ENCODE results near the gene CNOT9. TPM values are rescaled to one million over a fixed set of nuclear protein-coding genes. Genes with fewer than 3 reads are reported as not detected.

Gene CNOT9
- total and polyA plus RNA-seq, 2 of the 13 experiments (the other 11 are each of a cell fraction or from before 2014, with no cell fraction given) = 82.6 to 92.4 TPM

DNA sequence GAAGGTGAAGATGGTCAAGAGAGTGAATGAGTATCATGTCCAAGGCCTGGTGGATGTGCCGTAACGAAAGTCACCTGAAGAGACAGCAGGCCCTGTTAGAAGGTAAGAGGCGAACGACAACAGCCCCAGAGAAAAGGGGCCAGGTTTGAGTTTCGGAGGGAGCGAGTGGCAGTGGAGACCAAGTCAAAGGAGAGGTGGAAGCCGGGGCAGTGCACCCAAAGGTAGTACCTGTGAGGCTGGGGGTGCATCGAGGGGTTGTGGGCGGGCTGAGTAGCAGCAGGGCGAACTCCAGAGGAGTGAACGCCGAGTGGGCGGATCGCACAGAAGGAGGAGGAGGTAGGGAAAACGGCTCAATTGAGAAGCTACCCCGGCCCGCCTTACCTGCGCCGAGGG is 846 bp upstream of the CNOT9 start (continued):
- TF ChIP-seq, protein P1, sequence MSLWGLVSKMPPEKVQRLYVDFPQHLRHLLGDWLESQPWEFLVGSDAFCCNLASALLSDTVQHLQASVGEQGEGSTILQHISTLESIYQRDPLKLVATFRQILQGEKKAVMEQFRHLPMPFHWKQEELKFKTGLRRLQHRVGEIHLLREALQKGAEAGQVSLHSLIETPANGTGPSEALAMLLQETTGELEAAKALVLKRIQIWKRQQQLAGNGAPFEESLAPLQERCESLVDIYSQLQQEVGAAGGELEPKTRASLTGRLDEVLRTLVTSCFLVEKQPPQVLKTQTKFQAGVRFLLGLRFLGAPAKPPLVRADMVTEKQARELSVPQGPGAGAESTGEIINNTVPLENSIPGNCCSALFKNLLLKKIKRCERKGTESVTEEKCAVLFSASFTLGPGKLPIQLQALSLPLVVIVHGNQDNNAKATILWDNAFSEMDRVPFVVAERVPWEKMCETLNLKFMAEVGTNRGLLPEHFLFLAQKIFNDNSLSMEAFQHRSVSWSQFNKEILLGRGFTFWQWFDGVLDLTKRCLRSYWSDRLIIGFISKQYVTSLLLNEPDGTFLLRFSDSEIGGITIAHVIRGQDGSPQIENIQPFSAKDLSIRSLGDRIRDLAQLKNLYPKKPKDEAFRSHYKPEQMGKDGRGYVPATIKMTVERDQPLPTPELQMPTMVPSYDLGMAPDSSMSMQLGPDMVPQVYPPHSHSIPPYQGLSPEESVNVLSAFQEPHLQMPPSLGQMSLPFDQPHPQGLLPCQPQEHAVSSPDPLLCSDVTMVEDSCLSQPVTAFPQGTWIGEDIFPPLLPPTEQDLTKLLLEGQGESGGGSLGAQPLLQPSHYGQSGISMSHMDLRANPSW (CRISPR knock-in tag; IDR thresholded peaks at IDR 0.05; ENCODE audit: borderline replicate concordance) = no peak
- TF ChIP-seq ZNF605 (CRISPR knock-in tag; IDR thresholded peaks at IDR 0.05) = no peak
- TF ChIP-seq ELF3 (CRISPR knock-in tag; IDR thresholded peaks at IDR 0.05) = no peak
- TF ChIP-seq KLF13 (CRISPR knock-in tag; IDR thresholded peaks at IDR 0.05) = no peak
- TF ChIP-seq ZNF468 (CRISPR knock-in tag; IDR thresholded peaks at IDR 0.05) = no peak
- no peak for TF ChIP-seq ZNF569 (CRISPR knock-in tag; IDR thresholded peaks at IDR 0.05; ENCODE audit: borderline replicate concordance)
- no peak for TF ChIP-seq MTA1 (CRISPR knock-in tag; IDR thresholded peaks at IDR 0.05; ENCODE audit: borderline replicate concordance)
- no peak for TF ChIP-seq MAZ (IDR thresholded peaks at IDR 0.05; ENCODE audit: borderline replicate concordance, low read depth, low read length)
- TF ChIP-seq MAZ (CRISPR knock-in tag; IDR thresholded peaks at IDR 0.05; ENCODE audit: low read depth) = no peak
- no peak for TF ChIP-seq ZNF839 (CRISPR knock-in tag; IDR thresholded peaks at IDR 0.05; ENCODE audit: borderline replicate concordance)
- TF ChIP-seq ZNF577 (CRISPR knock-in tag; IDR thresholded peaks at IDR 0.05; ENCODE audit: borderline replicate concordance, low read depth) = 0 out of 2 replicates have a peak, but pooled peaks have one; percentile 61
- no peak for TF ChIP-seq SRY (CRISPR knock-in tag; IDR thresholded peaks at IDR 0.05)
- TF ChIP-seq KLF9 (CRISPR knock-in tag; IDR thresholded peaks at IDR 0.05; ENCODE audit: low read depth) = no peak
- TF ChIP-seq BHLHE40 (IDR thresholded peaks at IDR 0.05; ENCODE audit: low read length) = no peak
- TF ChIP-seq, protein P2, sequence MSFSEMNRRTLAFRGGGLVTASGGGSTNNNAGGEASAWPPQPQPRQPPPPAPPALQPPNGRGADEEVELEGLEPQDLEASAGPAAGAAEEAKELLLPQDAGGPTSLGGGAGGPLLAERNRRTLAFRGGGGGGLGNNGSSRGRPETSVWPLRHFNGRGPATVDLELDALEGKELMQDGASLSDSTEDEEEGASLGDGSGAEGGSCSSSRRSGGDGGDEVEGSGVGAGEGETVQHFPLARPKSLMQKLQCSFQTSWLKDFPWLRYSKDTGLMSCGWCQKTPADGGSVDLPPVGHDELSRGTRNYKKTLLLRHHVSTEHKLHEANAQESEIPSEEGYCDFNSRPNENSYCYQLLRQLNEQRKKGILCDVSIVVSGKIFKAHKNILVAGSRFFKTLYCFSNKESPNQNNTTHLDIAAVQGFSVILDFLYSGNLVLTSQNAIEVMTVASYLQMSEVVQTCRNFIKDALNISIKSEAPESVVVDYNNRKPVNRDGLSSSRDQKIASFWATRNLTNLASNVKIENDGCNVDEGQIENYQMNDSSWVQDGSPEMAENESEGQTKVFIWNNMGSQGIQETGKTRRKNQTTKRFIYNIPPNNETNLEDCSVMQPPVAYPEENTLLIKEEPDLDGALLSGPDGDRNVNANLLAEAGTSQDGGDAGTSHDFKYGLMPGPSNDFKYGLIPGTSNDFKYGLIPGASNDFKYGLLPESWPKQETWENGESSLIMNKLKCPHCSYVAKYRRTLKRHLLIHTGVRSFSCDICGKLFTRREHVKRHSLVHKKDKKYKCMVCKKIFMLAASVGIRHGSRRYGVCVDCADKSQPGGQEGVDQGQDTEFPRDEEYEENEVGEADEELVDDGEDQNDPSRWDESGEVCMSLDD (CRISPR knock-in tag; IDR thresholded peaks at IDR 0.05; ENCODE audit: borderline replicate concordance) = no peak; the same call in 1 of the 2 replicates
- no peak for TF ChIP-seq ZFP90 (CRISPR knock-in tag; IDR thresholded peaks at IDR 0.05; ENCODE audit: borderline replicate concordance)
- TF ChIP-seq KLF16 (CRISPR knock-in tag; IDR thresholded peaks at IDR 0.05) = no peak
- TF ChIP-seq, protein P3, sequence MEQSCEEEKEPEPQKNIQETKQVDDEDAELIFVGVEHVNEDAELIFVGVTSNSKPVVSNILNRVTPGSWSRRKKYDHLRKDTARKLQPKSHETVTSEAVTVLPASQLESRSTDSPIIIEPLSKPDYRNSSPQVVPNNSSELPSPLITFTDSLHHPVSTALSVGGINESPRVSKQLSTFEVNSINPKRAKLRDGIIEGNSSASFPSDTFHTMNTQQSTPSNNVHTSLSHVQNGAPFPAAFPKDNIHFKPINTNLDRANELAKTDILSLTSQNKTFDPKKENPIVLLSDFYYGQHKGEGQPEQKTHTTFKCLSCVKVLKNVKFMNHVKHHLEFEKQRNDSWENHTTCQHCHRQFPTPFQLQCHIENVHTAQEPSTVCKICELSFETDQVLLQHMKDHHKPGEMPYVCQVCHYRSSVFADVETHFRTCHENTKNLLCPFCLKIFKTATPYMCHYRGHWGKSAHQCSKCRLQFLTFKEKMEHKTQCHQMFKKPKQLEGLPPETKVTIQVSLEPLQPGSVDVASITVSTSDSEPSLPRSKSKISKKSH (CRISPR knock-in tag; IDR thresholded peaks at IDR 0.05; ENCODE audit: borderline replicate concordance) = no peak
- TF ChIP-seq, protein P4, sequence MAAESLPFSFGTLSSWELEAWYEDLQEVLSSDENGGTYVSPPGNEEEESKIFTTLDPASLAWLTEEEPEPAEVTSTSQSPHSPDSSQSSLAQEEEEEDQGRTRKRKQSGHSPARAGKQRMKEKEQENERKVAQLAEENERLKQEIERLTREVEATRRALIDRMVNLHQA (CRISPR knock-in tag; IDR thresholded peaks at IDR 0.05) = no peak
- no peak for TF ChIP-seq ZNF607 (CRISPR knock-in tag; IDR thresholded peaks at IDR 0.05; ENCODE audit: borderline replicate concordance)
- TF ChIP-seq NCOA5 (CRISPR knock-in tag; IDR thresholded peaks at IDR 0.05) = no peak
- no peak for TF ChIP-seq ETV5 (CRISPR knock-in tag; IDR thresholded peaks at IDR 0.05; ENCODE audit: borderline replicate concordance)
- TF ChIP-seq RFX1 (IDR thresholded peaks at IDR 0.05) = no peak
- no peak for TF ChIP-seq RCOR2 (CRISPR knock-in tag; IDR thresholded peaks at IDR 0.05)
- no peak for TF ChIP-seq RORA (CRISPR knock-in tag; IDR thresholded peaks at IDR 0.05)

Measured in HepG2 (cell line).